ENCODE measurements around the gene ANO1.

DNA sequence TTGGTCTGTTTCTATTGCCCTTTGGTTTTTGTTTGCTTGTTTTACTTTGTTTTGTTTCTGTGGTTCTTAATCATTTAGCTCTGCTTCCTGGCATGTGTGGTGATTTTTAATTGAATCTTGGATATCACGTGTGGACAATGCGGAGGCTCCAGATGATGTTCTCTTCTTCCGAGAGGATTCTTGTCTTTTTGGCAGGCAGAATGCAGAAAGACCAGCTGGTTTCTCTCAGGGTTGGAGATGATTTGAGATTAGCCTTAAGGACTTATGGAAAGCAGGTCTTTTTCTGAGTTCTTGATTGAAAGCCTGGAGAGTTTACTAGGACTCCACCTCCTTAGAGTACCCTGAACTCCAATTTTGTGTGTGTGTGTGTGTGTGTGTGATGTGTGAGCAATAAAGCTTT, 21.0 kb upstream of the ANO1 start:
- no peak for TF ChIP-seq CTCF (IDR thresholded peaks at IDR 0.05; ENCODE audit: low read depth, low read length, poor library complexity, severe bottlenecking)
- no peak for TF ChIP-seq EZH2phosphoT487 (IDR thresholded peaks at IDR 0.05; ENCODE audit: borderline replicate concordance, low read length)
